Measurements from ENCODE around the gene IFITM10. TPM values are rescaled to one million over a fixed set of nuclear protein-coding genes. Genes with fewer than 3 reads are reported as not detected.

Gene IFITM10
- total and polyA plus RNA-seq, 2 experiments from 2014 or later = 0.41 to 1.6 TPM

GRCh38 chr11:1782031-1782590, 31.7 kb upstream of the IFITM10 start:
- TF ChIP-seq EZH2 (IDR thresholded peaks at IDR 0.05; ENCODE audit: insufficient read depth, poor library complexity, severe bottlenecking) = no peak
- TF ChIP-seq EZH2phosphoT487 (IDR thresholded peaks at IDR 0.05; ENCODE audit: insufficient read depth, low read depth) = no peak
- DNase-seq = no peak
- no peaks in the 10 kb centered on the region for H3K79me2 ChIP-seq (ENCODE audit: insufficient read depth)
- H3K4me1 ChIP-seq (ENCODE audit: insufficient read depth) = no peaks in the 10 kb centered on the region
- no peak overlapping the region for H3K27ac ChIP-seq
- no peaks in the 10 kb centered on the region for H3K36me3 ChIP-seq (ENCODE audit: low read depth)
- in situ Hi-C loops (cut with MboI) = no loop called here
- H3F3A ChIP-seq (ENCODE audit: insufficient read depth) = no peaks in the 10 kb centered on the region
- no peaks in the 10 kb centered on the region for H3K9me3 ChIP-seq (ENCODE audit: low read depth)
- H3K4me2 ChIP-seq (ENCODE audit: unreplicated experiment) = no peak overlapping the region
- no peak overlapping the region for H3K4me3 ChIP-seq
- no peaks in the 10 kb centered on the region for H3K27me3 ChIP-seq (replicated peaks; ENCODE audit: insufficient read depth)
- WGBS, 2 experiments (ENCODE audit: low coverage in 1 of 2, low lambda C conversion rate in 2 of 2, missing lambda C conversion rate in 2 of 2) = 86 to 87% methylated on average over 12 to 13 of the region's 13 CpGs
- H2AFZ ChIP-seq = no peak overlapping the region
- H3K9me2 ChIP-seq (ENCODE audit: insufficient read depth) = no peaks in the 10 kb centered on the region
- H4K20me1 ChIP-seq (ENCODE audit: insufficient read depth) = no peaks in the 10 kb centered on the region
- H3K9ac ChIP-seq = no peak overlapping the region

DNA sequence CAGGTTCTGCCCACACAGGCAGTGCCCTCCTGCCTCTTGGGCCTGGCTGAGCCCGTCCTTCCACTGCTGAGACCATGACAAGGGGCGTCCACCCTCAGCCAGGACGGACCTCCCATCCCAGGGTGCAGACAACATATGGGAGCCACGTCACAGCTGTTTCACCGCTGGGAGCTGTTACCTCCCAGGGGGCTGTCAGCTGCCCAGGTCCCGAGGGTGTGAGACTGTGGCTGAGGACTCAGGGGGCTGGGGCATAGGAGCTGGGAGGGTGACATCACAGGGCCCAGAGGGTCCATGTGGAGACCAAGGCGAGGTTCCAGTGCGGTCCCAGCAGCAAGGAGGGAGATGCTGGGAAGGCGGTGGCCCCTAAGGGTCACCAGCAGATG, 31.2 kb upstream of the IFITM10 start:
- Histone ChIP-seq H4K20me1 (ENCODE audit: insufficient read depth) (no peaks in the 10 kb centered on the region), H3K4me2 (ENCODE audit: unreplicated experiment) (no peak overlapping the region), H3K9ac (no peak overlapping the region), H3K4me3 (no peak overlapping the region), H3K27ac (no peak overlapping the region), H3F3A (ENCODE audit: insufficient read depth) (no peaks in the 10 kb centered on the region), H3K9me3 (ENCODE audit: low read depth) (no peaks in the 10 kb centered on the region), H2AFZ (no peak overlapping the region), H3K36me3 (ENCODE audit: low read depth) (no peaks in the 10 kb centered on the region), H3K4me1 (ENCODE audit: insufficient read depth) (no peaks in the 10 kb centered on the region), H3K9me2 (ENCODE audit: insufficient read depth) (no peaks in the 10 kb centered on the region), H3K27me3 (replicated peaks; ENCODE audit: insufficient read depth) (no peaks in the 10 kb centered on the region), H3K79me2 (ENCODE audit: insufficient read depth) (no peaks in the 10 kb centered on the region)
- in situ Hi-C loops (cut with MboI) = no loop called here
- DNase-seq = no peak
- no peak for TF ChIP-seq EZH2 (IDR thresholded peaks at IDR 0.05; ENCODE audit: insufficient read depth, poor library complexity, severe bottlenecking)
- TF ChIP-seq EZH2phosphoT487 (IDR thresholded peaks at IDR 0.05; ENCODE audit: insufficient read depth, low read depth) = no peak
- 63 to 67% methylated on average over 9 of the region's 9 CpGs for WGBS, 2 experiments (ENCODE audit: low coverage in 1 of 2, low lambda C conversion rate in 2 of 2, missing lambda C conversion rate in 2 of 2)

DNA sequence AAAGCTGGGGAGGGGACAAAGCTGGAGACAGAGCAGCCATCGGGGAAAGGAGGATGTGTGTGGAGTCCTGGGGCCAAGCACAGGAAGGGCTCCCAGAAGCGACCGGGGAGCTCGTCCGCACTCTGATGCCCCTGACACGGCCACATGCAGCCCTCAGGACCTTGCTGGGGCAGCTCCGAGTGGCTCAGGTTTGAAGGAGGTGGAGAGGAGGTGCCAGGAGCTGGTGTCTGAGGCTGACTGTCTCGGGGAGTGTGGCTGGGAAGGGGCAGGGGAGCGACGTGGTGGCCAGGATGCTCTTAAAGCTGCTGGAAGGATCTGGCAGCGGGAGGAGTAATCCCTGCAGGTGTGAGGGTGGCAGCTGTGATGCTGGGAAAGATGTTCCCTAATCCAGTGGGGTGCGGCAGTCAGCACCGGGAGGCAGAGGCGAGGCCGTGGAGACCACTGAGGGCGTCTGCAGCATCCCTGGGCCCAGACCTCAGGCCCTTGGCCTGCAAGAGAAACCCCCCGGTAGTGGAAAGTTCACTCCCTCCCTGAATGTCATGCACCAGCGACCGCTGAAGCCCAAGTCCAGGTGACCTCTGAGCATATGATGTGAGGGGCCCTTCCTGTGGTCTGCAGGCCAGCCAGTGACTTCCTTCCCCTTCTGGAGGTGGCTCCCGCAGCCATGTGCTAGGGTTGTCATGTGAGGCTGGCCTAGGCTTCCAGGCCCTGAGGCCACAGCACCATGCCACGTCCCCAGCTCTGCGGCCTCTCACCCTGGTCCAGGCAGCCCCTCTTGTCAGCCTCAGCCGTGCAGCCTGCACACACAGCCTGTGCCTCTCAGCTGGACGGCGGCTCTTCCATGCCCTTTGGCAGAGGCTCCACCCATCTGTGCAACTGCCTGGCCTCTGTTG, 30.6 kb upstream of the IFITM10 start:
- Histone ChIP-seq H4K20me1 (ENCODE audit: insufficient read depth) (no peaks in the 10 kb centered on the region), H3F3A (ENCODE audit: insufficient read depth) (no peaks in the 10 kb centered on the region), H3K27me3 (replicated peaks; ENCODE audit: insufficient read depth) (no peaks in the 10 kb centered on the region), H3K27ac (no peak overlapping the region), H2AFZ (no peak overlapping the region), H3K4me2 (ENCODE audit: unreplicated experiment) (no peak overlapping the region), H3K9me2 (ENCODE audit: insufficient read depth) (no peaks in the 10 kb centered on the region), H3K36me3 (ENCODE audit: low read depth) (no peaks in the 10 kb centered on the region), H3K4me3 (no peak overlapping the region), H3K79me2 (ENCODE audit: insufficient read depth) (no peaks in the 10 kb centered on the region), H3K9me3 (ENCODE audit: low read depth) (no peaks in the 10 kb centered on the region), H3K4me1 (ENCODE audit: insufficient read depth) (no peaks in the 10 kb centered on the region), H3K9ac (no peak overlapping the region)
- no peak for DNase-seq
- WGBS, 2 experiments (ENCODE audit: low coverage in 1 of 2, low lambda C conversion rate in 2 of 2, missing lambda C conversion rate in 2 of 2) = 76 to 78% methylated on average over 25 of the region's 25 CpGs
- in situ Hi-C loops (cut with MboI) = no loop called here
- no peak for TF ChIP-seq EZH2phosphoT487 (IDR thresholded peaks at IDR 0.05; ENCODE audit: insufficient read depth, low read depth)

GRCh38 chr11:1779806-1780699, 29.7 kb upstream of the IFITM10 start:
- TF ChIP-seq EZH2 (IDR thresholded peaks at IDR 0.05; ENCODE audit: insufficient read depth, poor library complexity, severe bottlenecking) (no peak), EZH2phosphoT487 (IDR thresholded peaks at IDR 0.05; ENCODE audit: insufficient read depth, low read depth) (no peak)
- no peak overlapping the region for H3K4me3 ChIP-seq
- H3K9ac ChIP-seq = no peak overlapping the region
- no peak overlapping the region for H2AFZ ChIP-seq
- no peaks in the 10 kb centered on the region for H3K9me2 ChIP-seq (ENCODE audit: insufficient read depth)
- H3K36me3 ChIP-seq (ENCODE audit: low read depth) = no peaks in the 10 kb centered on the region
- H3K79me2 ChIP-seq (ENCODE audit: insufficient read depth) = no peaks in the 10 kb centered on the region
- WGBS, 2 experiments (ENCODE audit: low coverage in 1 of 2, low lambda C conversion rate in 2 of 2, missing lambda C conversion rate in 2 of 2) = 79 to 81% methylated on average over 30 to 34 of the region's 34 CpGs
- no peaks in the 10 kb centered on the region for H3K9me3 ChIP-seq (ENCODE audit: low read depth)
- no peak for DNase-seq
- H4K20me1 ChIP-seq (ENCODE audit: insufficient read depth) = no peaks in the 10 kb centered on the region
- no peaks in the 10 kb centered on the region for H3F3A ChIP-seq (ENCODE audit: insufficient read depth)
- in situ Hi-C loops (cut with MboI) = no loop called here
- H3K27ac ChIP-seq = no peak overlapping the region
- no peak overlapping the region for H3K4me2 ChIP-seq (ENCODE audit: unreplicated experiment)
- H3K27me3 ChIP-seq (replicated peaks; ENCODE audit: insufficient read depth) = no peaks in the 10 kb centered on the region
- no peaks in the 10 kb centered on the region for H3K4me1 ChIP-seq (ENCODE audit: insufficient read depth)

All from GM23248 (cell line).